Measurements from ENCODE around the gene SAP30L.

SAP30L gene

GRCh38 chr5:154466147-154466546, 20.4 kb downstream of the SAP30L start:
- no peak for DNase-seq

GRCh38 chr5:154466671-154467070, 20.9 kb downstream of the SAP30L start:
- no peak for DNase-seq

- DNase-seq = peak; percentile 62
Observed at GRCh38 chr5:154467655-154468354, 22.0 kb downstream of the SAP30L start.

- no peak for DNase-seq
Observed at GRCh38 chr5:154470137-154470536, 24.3 kb downstream of the SAP30L start.

- no peak for DNase-seq
Observed at GRCh38 chr5:154470947-154471870, 25.4 kb downstream of the SAP30L start.

- DNase-seq = no peak
Observed at GRCh38 chr5:154472871-154473580, 27.2 kb downstream of the SAP30L start.

GRCh38 chr5:154473581-154474283, 27.9 kb downstream of the SAP30L start:
- no peak for DNase-seq

GRCh38 chr5:154474396-154475334, 28.9 kb downstream of the SAP30L start:
- DNase-seq = no peak

- no peak for DNase-seq
Observed at GRCh38 chr5:154475591-154476353, 30.0 kb downstream of the SAP30L start.

GRCh38 chr5:154476354-154477205, 30.8 kb downstream of the SAP30L start:
- no peak for DNase-seq

GRCh38 chr5:154477382-154478223, 31.8 kb downstream of the SAP30L start:
- no peak for DNase-seq

- no peak for DNase-seq
Observed at GRCh38 chr5:154478224-154478565, 32.4 kb downstream of the SAP30L start, which contains the start of gene HAND1. TSS of gene HAND1 (minus strand) at chr5:154478227. CDS start at chr5:154478008, 219 bp downstream.

GRCh38 chr5:154478752-154479159, 33.0 kb downstream of the SAP30L start:
- DNase-seq = no peak

- no peak for DNase-seq
Observed at GRCh38 chr5:154479160-154479943, 33.6 kb downstream of the SAP30L start.

- DNase-seq = no peak
Observed at GRCh38 chr5:154479944-154480750, 34.4 kb downstream of the SAP30L start.

- no peak for DNase-seq
Observed at GRCh38 chr5:154480847-154481246, 35.0 kb downstream of the SAP30L start.

Measured in CD4-positive, alpha-beta T cell treated with Interleukin-21 for 1 hour (primary cell).